PFSK-1 (cell line): ENCODE results near the gene IFI27.

ENCODE experiments used
- FOXP2 ChIP-seq: optimal IDR thresholded peaks from 2 replicates; pipeline ENCODE3; 2011; ENCODE audit warnings: borderline replicate concordance, control low read depth, inconsistent platforms; ENCODE audit not compliant: insufficient read depth; ENCODE audit errors: extremely low read length, extremely low read depth
- POLR2AphosphoS5 ChIP-seq: IDR thresholded peaks from 2 replicates; pipeline ENCODE4 v1.6.1; 2012; ENCODE audit warnings: low read depth, mild to moderate bottlenecking, control low read depth, low read length, moderate library complexity
- REST ChIP-seq, 2 experiments: IDR thresholded peaks; 2 replicates each; pipeline versions ENCODE4 v1.6.1 to v1.8.0; 2011 to 2012; ENCODE audit warnings: low read depth in 2 of 2, low read length in 2 of 2, control low read depth in 1 of 2, inconsistent platforms in 1 of 2, mild to moderate bottlenecking in 1 of 2, moderate library complexity in 1 of 2; ENCODE audit not compliant: insufficient read depth in 1 of 2
- SIN3A ChIP-seq: IDR thresholded peaks from 2 replicates; pipeline ENCODE4 v1.6.1; 2012; ENCODE audit warnings: mild to moderate bottlenecking, low read length, moderate library complexity, borderline replicate concordance; ENCODE audit not compliant: insufficient read depth
- TAF1 ChIP-seq: IDR thresholded peaks from 2 replicates; pipeline ENCODE4 v1.6.1; 2012; ENCODE audit warnings: low read length, control low read depth, borderline replicate concordance; ENCODE audit not compliant: insufficient read depth

GRCh38 chr14:94098326-94098992 is 12.1 kb upstream of the IFI27 start:
- TF ChIP-seq POLR2AphosphoS5: no peak
- no peak for TF ChIP-seq REST (IDR thresholded peaks at IDR 0.05; ENCODE audit: insufficient read depth in 1 of 2, low read depth in 2 of 2, low read length in 2 of 2)
- no peak for TF ChIP-seq TAF1
- no peak for TF ChIP-seq SIN3A
- no peak for TF ChIP-seq FOXP2
